ENCODE results near the gene NANS.

Gene NANS

GRCh38 chr9:98047002-98047401 lies 9.5 kb upstream of the NANS start:
- no peak overlapping the region for H3K27ac ChIP-seq

GRCh38 chr9:98049288-98050072 lies 7.1 kb upstream of the NANS start:
- TF ChIP-seq CTCF (IDR thresholded peaks at IDR 0.05) = no peak
- no peak for DNase-seq (ENCODE audit: low spot score)
- H3K4me3 ChIP-seq = no peak overlapping the region
- no peak overlapping the region for H3K27ac ChIP-seq

More at GRCh38 chr9:98047002-98047401, 9.5 kb upstream of the NANS start:
- no peak overlapping the region for H3K4me3 ChIP-seq
- TF ChIP-seq CTCF (IDR thresholded peaks at IDR 0.05) = no peak
- no peak for DNase-seq (ENCODE audit: low spot score)

GRCh38 chr9:98050351-98050750 lies 6.2 kb upstream of the NANS start:
- no peak overlapping the region for H3K27ac ChIP-seq
- no peak for TF ChIP-seq CTCF (IDR thresholded peaks at IDR 0.05)
- no peak for DNase-seq (ENCODE audit: low spot score)
- H3K4me3 ChIP-seq = no peak overlapping the region

- TF ChIP-seq CTCF (IDR thresholded peaks at IDR 0.05) = no peak
- no peak overlapping the region for H3K4me3 ChIP-seq
- H3K27ac ChIP-seq = no peak overlapping the region
- no peak for DNase-seq (ENCODE audit: low spot score)
Observed at GRCh38 chr9:98054376-98054951, 2.1 kb upstream of the NANS start.

GRCh38 chr9:98057138-98057799 lies 737 bp downstream of the NANS start:
- DNase-seq (ENCODE audit: low spot score) = no peak
- Histone ChIP-seq H3K4me3 (peak overlapping the region; percentile 98), H3K27ac (peak overlapping the region; percentile 87 to 98)
- TF ChIP-seq CTCF (IDR thresholded peaks at IDR 0.05) = no peak

- no peak for TF ChIP-seq CTCF (IDR thresholded peaks at IDR 0.05)
- DNase-seq (ENCODE audit: low spot score) = no peak
- Histone ChIP-seq H3K4me3 (no peak overlapping the region), H3K27ac (no peak overlapping the region)
Observed at GRCh38 chr9:98062161-98062560, 5.6 kb downstream of the NANS start.
